HK-2 (cell line): ENCODE measurements around the gene CYP24A1.

Source experiments
- DNase-seq: peaks from one replicate; pipeline ENCODE4 v3.0.0-alpha.2; 2018; ENCODE audit not compliant: unreplicated experiment

The CYP24A1 gene

GRCh38 chr20:54173653-54174456 lies at the start of gene CYP24A1:
TSS of gene CYP24A1 (minus strand) at chr20:54173986. CDS start at chr20:54173579, 407 bp downstream.
- DNase-seq: peak; percentile 82

DNA sequence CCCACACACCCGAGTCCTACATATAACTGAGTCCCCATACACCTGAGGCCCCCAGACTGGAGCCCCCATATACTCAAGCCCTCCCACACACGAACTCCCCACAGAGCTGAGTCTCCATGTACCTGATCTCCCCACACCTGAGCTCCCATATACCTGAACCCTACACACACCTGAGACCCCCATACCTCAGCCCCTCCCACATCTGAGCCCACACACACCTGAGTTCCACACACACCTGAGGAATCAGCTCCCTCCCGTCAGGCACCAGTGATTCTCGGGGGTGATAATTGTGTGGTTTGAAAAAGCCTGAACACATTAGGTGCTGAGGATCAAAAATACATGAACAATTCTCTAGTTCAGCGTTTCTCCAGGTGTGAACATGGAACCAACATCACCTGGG lies 49.5 kb upstream of the CYP24A1 start:
- DNase-seq: no peak

DNA sequence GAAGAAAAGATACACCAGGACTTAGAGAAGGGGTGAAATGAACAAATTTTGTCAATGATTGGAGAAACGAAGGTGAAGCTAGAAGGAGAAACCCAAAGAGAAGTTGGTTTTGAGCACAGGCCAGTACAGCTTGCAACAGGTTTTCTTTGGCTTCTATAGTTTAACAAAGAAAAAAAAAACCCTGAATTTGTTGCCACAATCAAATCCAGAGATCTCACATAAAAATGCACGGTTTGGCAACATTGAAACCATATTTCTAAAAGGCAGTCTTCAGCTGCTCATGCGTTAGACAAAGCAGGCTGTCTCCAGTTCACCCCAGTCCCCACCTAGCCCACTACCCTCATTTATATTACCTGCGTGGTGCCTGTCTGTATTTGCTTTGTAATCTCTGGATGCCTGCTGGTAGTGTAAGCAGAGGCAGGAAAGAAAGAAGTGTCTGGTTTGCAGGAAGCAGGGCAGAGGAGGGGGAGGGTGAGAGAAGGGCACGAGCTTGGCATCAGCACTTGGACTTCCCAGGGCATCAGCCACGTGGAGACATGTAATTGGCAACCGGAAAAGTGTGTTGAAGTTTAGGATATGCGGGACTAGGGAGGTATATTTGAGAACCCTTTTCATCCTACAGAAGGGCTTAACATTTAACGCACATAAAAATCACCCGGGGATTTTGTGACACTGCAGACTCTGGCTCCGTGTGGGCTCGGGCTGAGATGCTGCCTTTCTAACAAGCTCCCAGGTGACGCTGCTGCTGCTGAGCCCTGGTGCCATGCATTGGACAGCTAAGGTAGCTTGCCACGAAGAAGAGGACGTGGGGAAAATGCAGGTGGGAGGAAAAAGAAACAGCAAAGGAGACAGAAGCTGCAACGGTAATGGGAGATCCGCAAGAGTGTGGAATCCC lies 48.5 kb upstream of the CYP24A1 start:
- no peak for DNase-seq

- no peak for DNase-seq
Measured at GRCh38 chr20:54221353-54221752, 47.6 kb upstream of the CYP24A1 start.

GRCh38 chr20:54220722-54221121 lies 46.9 kb upstream of the CYP24A1 start:
- no peak for DNase-seq

GRCh38 chr20:54219751-54220426 lies 46.1 kb upstream of the CYP24A1 start:
- no peak for DNase-seq

GRCh38 chr20:54218470-54218869 lies 44.7 kb upstream of the CYP24A1 start:
- no peak for DNase-seq

- DNase-seq: no peak
Measured at GRCh38 chr20:54217762-54218161, 44.0 kb upstream of the CYP24A1 start.

DNA sequence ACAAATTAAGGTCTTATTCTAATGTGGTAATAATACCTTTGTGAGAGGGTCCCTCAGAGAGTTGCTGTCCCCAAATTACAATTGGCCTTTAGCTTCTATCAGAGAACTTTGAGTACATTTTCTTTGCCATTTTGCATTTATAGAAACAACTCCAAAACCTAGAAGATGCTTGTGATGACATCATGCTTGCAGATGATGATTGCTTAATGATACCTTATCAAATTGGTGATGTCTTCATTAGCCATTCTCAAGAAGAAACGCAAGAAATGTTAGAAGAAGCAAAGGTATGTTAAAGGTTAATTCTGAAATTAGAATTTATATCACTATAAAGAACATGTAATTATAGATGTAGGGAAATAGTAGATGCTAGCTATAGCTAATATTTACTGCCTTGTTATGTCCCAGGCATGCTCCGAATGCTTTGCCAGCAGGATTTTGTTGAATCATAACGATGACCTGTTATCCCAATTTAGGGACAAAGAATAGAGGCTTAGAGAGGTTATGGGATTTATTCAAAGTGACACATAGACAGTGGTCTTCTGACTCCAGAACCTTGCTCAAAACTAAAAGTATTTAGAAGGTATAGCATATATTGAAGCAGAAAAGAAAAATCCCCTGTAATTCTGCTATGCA lies 41.5 kb upstream of the CYP24A1 start:
- DNase-seq: no peak

- no peak for DNase-seq
Measured at GRCh38 chr20:54214566-54214965, 40.8 kb upstream of the CYP24A1 start.

DNA sequence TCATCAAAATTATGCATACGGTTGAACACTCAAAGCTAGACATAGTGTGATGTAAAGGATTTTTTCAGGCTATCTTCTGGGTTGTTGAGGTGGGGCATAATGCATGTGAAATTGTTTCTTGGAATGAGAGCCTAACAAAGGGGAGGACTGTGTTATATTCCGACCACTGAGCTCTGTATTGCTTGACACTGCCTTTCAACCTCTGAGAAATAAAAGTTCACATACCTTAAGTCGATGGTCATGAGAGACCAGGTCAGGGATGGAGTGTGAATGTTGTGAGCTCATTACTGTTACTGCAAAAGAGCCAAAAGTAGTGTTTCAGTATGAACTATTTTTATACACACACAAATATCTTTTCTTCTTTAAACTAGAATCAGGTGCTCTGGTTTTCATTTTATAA lies 39.1 kb upstream of the CYP24A1 start:
- DNase-seq: no peak

- DNase-seq: no peak
Measured at GRCh38 chr20:54212226-54212625, 38.4 kb upstream of the CYP24A1 start.

DNA sequence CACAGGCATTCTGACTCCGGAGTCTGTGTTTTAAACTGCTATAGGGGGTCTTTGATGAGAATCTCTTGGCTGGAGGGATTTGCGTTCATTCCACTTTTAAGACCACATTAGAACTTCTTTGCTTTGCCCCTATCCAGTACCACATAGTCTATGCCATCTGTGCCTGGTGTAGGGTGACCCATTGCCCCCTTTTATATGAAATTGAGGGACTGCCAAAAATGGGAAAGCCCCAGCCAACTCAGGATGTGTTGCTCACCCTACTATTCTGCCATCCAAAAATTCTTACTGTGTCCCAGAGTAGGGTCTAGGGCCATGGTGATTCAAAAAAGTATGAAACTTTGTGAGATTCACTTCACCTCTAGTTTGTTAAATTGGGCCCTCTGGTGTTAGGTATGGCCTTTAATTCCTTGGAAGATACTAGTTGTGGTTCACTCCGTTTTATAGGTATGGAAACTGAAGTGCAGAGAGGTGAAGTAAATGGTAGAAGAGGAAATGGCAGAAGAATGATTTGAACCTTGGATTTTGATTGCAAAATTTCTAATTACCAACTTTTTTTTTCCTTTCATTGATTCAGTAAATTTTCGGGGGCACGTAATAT lies 35.5 kb upstream of the CYP24A1 start:
- DNase-seq: no peak

DNA sequence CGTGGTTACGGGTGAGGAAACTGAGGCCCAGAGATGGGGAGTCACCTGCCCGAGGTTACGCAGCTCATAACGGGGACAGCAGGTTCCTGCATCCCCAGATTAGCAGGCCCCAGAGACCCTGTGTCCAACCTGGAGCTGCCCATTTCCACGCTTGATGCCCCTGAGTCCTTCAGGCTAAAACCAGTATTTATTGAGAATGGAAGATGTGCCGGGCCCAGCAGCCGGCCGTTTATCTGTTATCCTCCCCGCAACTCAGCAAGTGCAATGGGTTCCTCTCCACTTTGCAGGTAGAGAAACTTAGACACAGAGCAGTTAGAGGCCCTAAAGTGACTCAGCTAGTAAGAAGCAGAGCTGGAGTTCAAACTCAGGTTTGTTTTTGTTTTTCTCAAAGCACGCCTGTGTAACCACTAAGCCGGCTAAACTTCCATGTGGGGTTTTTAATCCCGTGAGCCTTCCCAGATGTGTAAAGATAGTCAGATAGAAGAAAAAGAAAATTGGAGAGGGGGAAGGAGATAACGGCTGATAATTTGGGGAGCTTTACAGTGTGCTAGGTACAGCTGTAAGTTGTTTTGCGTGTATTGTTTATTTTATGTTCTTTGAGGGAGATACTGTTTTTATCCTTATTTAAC lies 34.9 kb upstream of the CYP24A1 start:
- no peak for DNase-seq

GRCh38 chr20:54207743-54208547 lies 34.2 kb upstream of the CYP24A1 start, which contains the start of gene PFDN4:
TSS of gene PFDN4 (plus strand) at chr20:54208087. CDS start at chr20:54208101, 14 bp downstream.
- DNase-seq: peak; percentile 93

GRCh38 chr20:54207053-54207742 lies 33.4 kb upstream of the CYP24A1 start:
- DNase-seq: no peak

DNA sequence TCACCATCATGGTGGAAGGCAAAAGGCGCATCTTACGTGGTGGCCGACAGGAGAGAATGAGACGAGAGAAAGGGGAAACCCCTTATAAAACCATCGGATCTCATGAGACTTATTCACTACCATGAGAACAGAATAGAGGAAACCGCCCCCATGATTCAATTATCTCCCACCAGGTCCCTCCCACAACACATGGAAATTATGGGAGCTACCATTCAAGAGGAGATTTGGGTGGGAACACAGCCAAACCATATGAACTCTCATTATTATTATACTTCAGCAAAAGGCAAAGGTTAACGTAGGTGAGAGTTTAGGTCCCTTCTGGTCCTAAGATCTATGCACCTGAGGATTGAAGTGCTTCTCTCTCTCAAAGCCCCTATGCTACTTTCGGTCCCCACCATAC lies 31.7 kb upstream of the CYP24A1 start:
- DNase-seq: no peak

DNA sequence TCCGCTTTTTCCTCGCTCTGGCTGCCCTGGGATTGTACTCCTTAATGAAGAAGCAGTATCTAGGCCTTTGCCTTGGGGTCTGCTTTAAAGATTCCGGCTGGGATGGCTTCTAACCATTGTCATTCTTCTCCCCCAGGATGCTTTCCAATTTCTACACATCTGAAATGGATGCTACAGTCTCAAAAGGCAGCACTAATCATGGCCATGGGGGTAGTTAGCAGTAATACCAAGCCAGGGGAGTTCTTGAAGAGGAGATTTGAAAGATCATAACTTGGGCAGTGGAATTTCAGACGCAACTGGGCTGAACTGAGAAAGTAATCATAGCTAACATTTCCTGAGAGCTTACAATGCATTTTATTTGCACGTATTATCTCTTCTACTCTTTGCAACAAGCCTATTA lies 30.7 kb upstream of the CYP24A1 start:
- no peak for DNase-seq

DNA sequence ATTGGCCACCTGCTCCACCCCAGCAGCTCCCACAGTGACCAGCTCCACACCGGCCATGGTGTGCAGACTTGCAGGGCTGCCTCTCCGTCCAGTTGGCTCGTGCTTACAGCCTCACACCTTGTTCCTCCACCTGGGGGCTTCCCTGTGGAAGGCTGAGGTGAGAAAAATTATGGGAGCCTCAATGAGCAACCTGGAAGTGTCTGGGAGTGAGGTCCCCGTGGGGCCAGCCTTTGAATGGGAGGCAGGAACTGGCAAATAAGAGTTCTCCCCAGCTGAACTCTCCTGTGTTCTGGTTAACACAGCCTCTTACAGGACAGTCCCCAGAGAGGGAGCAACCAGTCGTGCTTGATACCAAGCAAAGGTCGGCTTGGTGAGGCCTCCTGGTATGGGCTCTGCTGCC lies 30.3 kb upstream of the CYP24A1 start:
- DNase-seq: no peak
